GM18861 (cell line): ENCODE results near the gene NOL11.
"Not testable (repeated sequence)": the region's sequence is repeated elsewhere in the genome, so short reads cannot be mapped to it uniquely, and the experiment has no call there.

Experiments used
- ATAC-seq: cut with Tn5 transposase; IDR thresholded peaks from one replicate; pipeline ENCODE4 v1.9.1; 2021; ENCODE audit not compliant: unreplicated experiment

The NOL11 gene

DNA sequence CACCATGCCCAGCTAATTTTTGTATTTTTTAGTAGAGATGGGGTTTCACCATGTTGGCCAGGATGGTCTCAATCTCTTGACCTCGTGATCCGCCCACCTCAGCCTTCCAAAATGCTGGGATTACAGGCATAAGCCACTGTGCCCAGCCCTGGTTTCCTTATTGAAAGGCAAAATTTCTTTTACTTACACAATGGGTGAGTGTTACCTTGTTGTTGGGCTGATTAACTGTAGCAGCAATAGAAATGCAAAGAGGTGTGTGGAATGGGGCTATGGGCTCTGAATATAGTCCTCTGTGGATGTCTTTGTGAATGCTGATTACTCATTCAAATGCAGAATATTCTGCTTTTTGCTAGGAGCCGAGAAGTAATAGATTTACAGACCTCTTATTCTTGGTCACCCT is 34.4 kb downstream of the NOL11 start:
- not testable (repeated sequence) for ATAC-seq

DNA sequence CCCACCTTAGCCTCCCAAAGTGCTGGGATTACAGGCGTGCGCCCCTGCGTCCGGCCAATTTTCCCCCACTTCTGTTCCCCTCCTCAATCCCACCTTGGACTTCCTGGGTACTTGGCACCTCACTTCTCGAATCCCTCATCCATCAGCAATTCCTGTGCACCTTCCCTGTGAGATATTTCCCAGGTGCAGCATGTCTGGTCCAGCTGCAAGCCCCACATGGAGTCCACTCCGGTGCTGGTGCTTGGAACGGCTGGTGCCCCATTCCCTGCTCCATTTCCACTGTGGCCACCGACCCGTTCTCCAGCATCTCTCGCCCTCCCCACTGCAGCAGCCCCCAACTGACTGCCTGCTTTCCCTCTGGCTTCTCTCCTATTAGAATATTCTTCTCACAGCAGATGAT is 35.3 kb downstream of the NOL11 start:
- ATAC-seq, result no peak

DNA sequence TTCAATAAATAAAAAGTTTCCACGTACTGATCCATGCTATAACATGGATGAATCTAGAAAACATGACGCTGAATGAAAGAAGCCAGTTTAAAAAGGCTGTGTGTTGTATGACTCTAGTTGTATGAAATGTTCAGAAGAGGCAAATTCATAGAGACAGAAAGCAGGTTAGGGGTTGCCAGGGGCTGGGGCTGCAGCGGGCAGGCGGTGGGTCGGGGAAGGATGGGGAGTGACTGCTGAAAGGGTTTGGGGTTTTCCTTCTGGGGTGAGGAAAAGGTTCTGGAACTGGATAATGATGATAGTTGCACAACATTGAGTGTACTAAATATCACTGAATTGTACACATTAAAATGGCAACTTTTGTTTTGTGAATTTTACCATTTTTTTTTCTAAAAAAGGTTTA is 36.3 kb downstream of the NOL11 start:
- no peak for ATAC-seq

DNA sequence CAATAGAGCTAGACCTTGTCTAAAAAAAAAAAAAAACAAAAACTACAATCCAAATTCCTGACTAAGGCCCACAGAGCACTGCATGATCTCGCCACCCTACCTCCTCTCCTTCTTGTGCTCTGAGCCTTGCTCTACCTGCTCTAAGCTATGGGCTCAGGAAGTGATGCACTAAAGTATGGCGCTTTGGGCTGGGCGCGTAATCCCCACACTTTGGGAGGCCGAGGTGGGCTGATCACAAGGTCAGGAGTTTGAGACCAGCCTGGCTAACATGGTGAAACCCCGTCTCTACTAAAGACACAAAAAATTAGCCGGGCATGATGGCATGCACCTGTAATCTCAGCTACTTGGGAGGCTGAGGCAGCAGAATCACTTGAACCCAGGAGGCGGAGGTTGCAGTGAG is 37.0 kb downstream of the NOL11 start:
- ATAC-seq, result not testable (repeated sequence)

DNA sequence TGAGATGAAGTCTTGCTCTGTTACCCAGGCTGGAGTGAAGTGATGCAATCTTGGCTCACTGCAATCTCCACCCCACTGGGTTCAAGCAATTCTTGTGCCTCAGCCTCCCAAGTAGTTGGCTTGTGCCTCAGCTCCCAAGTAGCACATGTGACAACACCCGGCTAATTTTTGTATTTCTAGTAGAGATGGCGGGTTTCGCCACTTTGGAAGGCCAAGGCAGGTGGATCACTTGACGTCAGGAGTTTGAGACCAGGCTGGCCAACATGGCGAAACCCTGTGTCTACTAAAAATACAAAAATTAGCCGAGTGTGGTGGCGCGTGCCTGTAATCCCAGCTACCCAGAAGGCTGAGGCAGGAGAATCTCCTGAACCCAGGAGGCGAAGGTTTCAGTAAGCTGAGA is 39.0 kb downstream of the NOL11 start:
- ATAC-seq, result not testable (repeated sequence)

DNA sequence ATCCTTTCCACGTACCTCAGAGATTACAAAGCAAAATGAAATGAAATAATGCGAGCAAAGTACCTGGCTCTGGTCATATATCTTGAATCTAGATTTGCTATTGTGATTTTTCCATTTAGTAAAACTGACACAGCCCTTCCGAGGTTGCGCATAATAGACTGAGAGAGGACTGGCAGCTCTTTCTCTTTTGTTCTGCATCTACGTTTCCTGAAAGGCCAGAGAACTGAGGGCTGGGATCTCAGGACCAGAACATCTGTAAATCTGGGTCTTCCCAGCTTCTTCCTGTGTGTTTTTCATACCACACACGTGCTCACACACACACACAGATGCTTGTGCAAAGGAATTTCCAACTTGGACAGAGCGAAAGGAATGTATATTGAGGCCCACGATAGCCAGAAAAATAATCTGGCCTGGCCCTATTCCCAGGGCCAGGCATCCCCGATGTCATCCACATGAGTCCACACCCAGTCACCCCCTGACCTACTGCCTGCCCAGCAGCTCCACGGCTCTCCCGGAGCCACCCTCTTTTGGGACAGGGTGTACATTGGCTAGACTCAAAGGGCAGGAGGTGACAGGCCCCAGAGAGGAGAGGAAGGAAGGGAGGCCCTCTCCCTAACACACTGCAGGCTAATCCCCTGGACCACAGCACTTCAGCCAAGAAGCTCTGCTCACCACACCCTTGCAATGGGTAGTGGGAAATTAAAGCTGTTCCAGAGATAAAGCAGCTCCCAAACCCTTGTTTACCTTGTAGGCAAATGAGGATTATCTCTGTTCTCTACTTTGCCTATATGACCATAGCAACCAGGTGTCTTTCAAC is 41.8 kb downstream of the NOL11 start:
- no peak for ATAC-seq

DNA sequence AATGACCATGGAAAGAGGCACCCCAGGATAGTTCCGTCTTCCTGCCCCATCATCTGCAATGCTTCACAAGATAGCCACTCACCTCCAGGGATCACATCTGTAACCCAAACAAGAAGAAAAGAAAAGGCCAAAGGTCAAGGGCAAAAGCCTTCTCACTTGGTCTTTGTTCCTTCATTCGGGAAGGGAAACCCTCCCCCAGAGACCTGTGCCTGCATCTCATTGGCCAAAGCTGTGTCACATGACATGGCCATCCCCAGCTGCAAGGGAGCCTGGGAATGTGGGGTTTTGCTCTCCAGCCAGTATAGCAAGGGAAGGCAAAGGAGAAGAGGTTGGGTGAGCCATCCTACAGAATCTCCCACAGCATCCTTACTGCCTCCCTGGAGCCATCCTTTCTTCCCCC is 47.9 kb downstream of the NOL11 start:
- ATAC-seq, result no peak

DNA sequence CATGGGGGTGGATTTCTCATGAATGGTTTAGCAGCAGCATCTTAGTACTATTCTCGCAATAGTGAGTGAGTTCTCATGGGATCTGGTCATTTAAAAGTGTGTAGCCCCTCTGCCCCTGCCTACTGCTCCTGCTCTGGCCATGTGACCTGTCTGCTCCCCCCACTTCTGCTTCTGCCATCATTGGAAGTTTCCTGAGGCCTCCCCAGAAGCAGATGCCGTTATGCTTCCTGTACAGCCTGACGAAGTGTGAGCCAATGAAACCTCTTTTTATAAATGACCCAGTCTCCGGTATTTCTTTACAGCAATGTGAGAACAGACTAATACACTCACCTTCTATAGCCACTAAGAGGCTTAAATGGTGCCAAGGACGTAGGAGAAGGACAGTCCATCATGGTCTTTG is 51.5 kb downstream of the NOL11 start:
- ATAC-seq, result no peak

DNA sequence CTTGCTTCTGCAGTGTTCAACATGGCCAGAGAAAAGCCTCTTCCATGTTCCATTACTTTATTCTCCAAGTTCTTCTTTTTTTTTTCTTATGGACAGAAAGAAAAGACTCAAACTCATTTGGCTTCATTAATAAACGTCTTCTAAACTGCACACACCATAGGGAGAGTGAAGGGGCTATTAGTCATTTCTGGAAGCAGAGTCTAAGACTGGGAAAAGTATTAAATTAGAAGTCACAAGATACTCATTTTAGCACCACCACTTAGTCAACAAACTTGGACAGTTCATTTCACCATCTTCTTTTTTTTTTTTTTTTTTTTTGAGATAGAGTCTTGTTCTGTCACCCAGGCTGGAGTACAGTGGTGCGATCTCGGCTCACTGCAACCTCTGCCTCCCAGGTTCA is 52.8 kb downstream of the NOL11 start:
- ATAC-seq, result no peak

DNA sequence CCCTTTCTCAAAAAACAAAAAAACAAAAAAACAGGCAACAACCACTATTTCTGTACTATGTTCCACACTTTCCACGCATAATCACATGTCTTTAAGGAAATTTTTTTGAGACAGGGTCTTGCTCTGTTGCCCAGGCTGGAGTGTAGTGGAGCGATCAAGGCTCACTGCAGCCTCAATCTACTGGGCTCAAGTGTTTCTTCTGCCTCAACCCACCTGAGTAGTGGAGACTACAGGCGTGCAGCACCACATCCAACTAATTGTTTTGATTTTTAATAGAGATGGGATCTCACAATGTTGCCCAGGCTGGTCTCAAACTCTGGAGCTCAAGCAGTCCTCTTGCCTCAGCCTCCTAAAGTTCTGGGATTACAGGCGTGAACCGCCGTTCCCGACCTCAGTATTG is 54.9 kb downstream of the NOL11 start:
- no peak for ATAC-seq

DNA sequence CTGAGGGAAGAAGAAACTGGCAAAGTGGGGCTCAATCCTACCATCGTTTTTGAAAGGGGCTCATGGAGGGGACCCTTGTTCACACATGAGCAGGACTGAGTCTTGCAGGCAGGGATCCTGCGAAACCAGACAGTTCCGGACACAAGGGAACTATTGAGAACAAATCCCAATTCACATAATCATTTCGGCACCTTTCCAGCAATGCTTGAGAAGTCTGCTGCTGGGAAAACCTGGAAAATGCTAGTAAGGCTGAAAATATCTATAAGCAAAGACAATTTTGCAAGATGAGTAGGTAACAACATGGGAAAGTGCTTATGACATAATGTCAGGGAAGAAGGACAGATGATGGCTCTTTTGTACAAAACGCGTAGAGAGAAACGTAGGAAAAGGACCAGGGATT is 55.5 kb downstream of the NOL11 start:
- ATAC-seq, result no peak

DNA sequence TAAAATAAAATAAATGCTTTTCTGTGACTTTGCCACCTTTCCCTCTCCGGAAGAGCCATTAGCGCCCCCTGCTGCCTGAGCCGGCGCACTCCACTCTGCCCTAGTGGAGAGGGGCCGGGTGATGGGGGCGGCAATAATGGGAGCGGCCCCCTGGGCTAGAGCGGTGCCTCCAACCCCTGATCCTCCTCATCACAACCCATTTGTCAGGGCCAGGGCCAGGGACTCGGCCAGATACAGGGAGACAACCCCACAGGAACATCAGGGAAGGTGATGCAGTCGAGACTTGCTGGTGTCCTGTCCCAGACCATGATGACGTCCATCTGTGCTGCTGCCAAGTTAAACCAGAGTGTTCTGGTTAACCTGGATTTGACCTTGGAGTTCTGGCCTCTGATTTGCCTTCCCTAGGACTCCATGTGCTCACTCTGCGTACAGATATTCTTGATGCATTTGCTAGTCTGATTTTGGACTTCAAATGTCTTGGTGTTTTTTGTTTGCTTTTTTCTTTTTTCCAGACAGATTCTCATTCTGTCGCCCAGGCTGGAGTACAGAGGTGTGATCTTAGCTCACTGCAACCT is 61.4 kb downstream of the NOL11 start:
- no peak for ATAC-seq

DNA sequence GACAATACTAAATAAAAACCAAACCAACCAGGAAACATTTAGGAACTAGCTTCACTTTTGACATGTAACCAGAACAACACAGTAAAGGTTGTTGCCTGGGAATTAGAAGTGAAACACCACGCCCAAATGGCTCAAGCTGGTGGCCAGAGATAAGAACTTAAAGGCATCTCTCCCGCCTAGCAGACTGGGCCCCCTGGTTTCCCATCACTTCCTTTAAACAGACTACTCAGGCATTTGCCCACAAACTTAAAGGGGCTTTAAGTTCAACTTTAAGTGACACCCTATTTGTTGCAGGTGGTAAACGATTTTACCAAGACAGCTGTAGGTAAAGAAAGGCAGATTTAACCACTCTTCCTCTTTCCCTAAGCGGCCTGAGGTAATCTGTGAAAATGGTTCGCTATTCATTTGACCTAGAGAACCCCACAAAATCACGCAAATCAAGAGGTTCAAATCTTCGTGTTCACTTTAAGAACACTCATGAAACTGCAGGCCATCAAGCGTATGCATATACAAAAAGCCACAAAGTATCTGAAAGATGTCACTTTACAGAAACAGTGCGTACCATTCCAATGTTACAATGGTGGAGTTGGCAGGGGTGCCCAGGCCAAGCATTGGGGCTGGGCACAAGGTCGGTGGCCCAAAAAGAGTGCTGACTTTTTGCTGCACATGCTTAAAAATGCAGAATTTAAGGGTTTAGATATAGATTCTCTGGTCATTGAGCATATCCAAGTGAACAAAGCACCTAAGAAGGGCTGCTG is 66.8 kb downstream of the NOL11 start:
- ATAC-seq, result no peak

DNA sequence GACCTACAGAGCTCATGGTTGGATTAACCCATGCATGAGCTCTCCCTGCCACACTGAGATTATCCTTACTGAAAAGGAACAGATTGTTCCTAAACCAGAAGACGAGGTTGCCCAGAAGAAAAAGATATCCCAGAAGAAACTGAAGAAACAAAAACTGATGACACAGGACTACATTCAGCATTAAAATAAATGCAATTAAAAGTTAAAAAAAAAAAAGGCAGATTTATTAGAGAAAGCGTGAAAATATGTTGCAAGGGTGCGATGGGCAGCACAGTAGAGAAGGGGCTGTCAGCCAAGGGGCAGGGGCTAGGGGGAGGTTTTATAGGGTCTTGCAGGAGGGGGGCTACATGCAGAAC is 67.4 kb downstream of the NOL11 start:
- no peak for ATAC-seq

DNA sequence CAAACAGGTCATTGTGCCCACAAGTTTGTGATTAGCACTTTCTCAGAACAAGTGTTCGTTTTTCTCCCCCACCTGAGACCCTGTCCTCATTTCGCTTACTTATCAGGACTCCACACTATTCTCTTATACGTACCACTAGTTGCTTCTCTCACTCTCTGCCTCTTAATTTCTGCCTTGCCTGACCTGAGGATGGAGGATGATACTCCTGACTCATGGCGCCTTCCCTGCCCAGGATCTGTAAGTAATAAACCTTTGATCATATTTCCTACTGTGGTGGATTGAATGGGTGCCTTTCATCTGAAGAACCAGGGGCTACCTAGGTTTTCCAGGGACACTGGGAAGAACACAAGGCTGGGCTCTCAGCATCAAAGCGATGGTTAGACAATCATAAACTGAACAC is 67.8 kb downstream of the NOL11 start:
- no peak for ATAC-seq
